A549 (cell line): ENCODE data around the gene ADD3. TPM values are rescaled to one million over a fixed set of nuclear protein-coding genes. Genes with fewer than 3 reads are reported as not detected.

Source experiments
- ATAC-seq, 2 experiments: fragments of 200-7000 bp in 1 of 2; fragments of >200 bp in 1 of 2; cut with Nextera tagmentation in 1 of 2; cut with Tn5 transposase in 1 of 2; 3 replicates each; pipeline versions ENCODE4 v1.8.0 to v1.9.1; 2018 to 2020; ENCODE audit warnings: mild to moderate bottlenecking in 1 of 2, moderate library complexity in 1 of 2
- CTCF ChIA-PET: fragments of 300-600 bp; sonication (Branson Sonifier 250); formaldehyde crosslinking; extraction: SDS; loops from one replicate; lab custom pipeline; 2021; ENCODE audit warnings: antibody characterized with exemption, inconsistent platforms; lab: Yijun Ruan, JAX
- POLR2A ChIA-PET: fragments of 350-600 bp; formaldehyde crosslinking; extraction: SDS; loops from one replicate; lab custom pipeline; 2021; ENCODE audit warnings: antibody characterized with exemption, inconsistent platforms; lab: Yijun Ruan, JAX
- DNase-seq, 2 experiments: peaks; one replicate each; pipeline versions ENCODE4 v3.0.0 to v3.0.0-alpha.2; 2011 to 2016; ENCODE audit warnings: low read depth in 1 of 2, low spot score in 1 of 2
- FAIRE-seq: peaks from 2 replicates; lab custom pipeline; 2011; peaks lifted over from hg19 to GRCh38; lab: Jason Lieb, UNC
- H3K27ac ChIP-seq, 2 experiments: fragments of >200 bp; sonication (Bioruptor Twin); formaldehyde crosslinking; 3 replicates each; pipeline ENCODE4 v1.5.1; 2016 to 2017
- H3K4me1 ChIP-seq: fragments of >200 bp; sonication (Bioruptor Twin); formaldehyde crosslinking; 3 replicates; pipeline ENCODE4 v1.6.1; 2016
- H3K4me2 ChIP-seq: fragments of >200 bp; sonication (Bioruptor Twin); formaldehyde crosslinking; 3 replicates; pipeline ENCODE4 v1.6.1; 2016
- H3K4me3 ChIP-seq: fragments of >200 bp; sonication (Bioruptor Twin); formaldehyde crosslinking; 3 replicates; pipeline ENCODE4 v1.5.1; 2016
- H3K9me3 ChIP-seq: fragments of >200 bp; sonication (Bioruptor Twin); formaldehyde crosslinking; 3 replicates; pipeline ENCODE4 v1.6.1; 2016
- ATOH8 ChIP-seq: fragments of 250-450 bp; sonication (Bioruptor Pico); IDR thresholded peaks from 2 replicates; pipeline ENCODE4 v1.5.0; 2020; ENCODE audit warnings: low read depth, mild to moderate bottlenecking, moderate library complexity
- BCL3 ChIP-seq: fragments of >200 bp; sonication (Bioruptor Twin); formaldehyde crosslinking; IDR thresholded peaks from 3 replicates; pipeline ENCODE4 v1.6.1; 2016
- BHLHE40 ChIP-seq: IDR thresholded peaks from 2 replicates; pipeline ENCODE4 v1.6.1; 2012; ENCODE audit warnings: low read depth, low read length, inconsistent platforms
- CBX2 ChIP-seq: fragments of 200-600 bp; sonication (generic); IDR thresholded peaks from 2 replicates; pipeline ENCODE4 v1.6.1; 2016; ENCODE audit warnings: low read depth, mild to moderate bottlenecking, borderline replicate concordance
- CBX8 ChIP-seq: fragments of 200-600 bp; sonication (generic); IDR thresholded peaks from 2 replicates; pipeline ENCODE4 v1.6.1; 2016
- CEBPB ChIP-seq, 2 experiments: fragments of >200 bp in 1 of 2; sonication (Bioruptor Twin) in 1 of 2; formaldehyde crosslinking in 1 of 2; IDR thresholded peaks; 2 replicates each; pipeline ENCODE4 v1.6.1; 2012 to 2016
- CTCF ChIP-seq: fragments of >200 bp; sonication (Bioruptor Twin); formaldehyde crosslinking; IDR thresholded peaks from 3 replicates; pipeline ENCODE4 v1.5.1; 2016
- FOSL2 ChIP-seq, 2 experiments: fragments of 450-650 bp in 1 of 2; fragments of >200 bp in 1 of 2; sonication (Bioruptor Twin) in 1 of 2; formaldehyde crosslinking; IDR thresholded peaks; 2 replicates each; pipeline versions ENCODE4 v1.5.0 to v1.6.1; 2016 to 2020; ENCODE audit warnings: mild to moderate bottlenecking in 1 of 2, moderate library complexity in 1 of 2
- FOXS1 ChIP-seq: fragments of 250-450 bp; sonication (Bioruptor Pico); IDR thresholded peaks from 2 replicates; pipeline ENCODE4 v1.5.0; 2020; ENCODE audit warnings: mild to moderate bottlenecking, moderate library complexity
- GATA3 ChIP-seq: IDR thresholded peaks from 2 replicates; pipeline ENCODE4 v1.6.1; 2012; ENCODE audit warnings: borderline replicate concordance
- HES2 ChIP-seq: fragments of >200 bp; sonication (Bioruptor Twin); formaldehyde crosslinking; IDR thresholded peaks from 2 replicates; pipeline ENCODE4 v1.6.1; 2016
- HEYL ChIP-seq: fragments of 250-450 bp; sonication (Bioruptor Pico); IDR thresholded peaks from 2 replicates; pipeline ENCODE4 v1.8.0; 2021; ENCODE audit warnings: mild to moderate bottlenecking, moderate library complexity
- JUN ChIP-seq, 2 experiments: fragments of >200 bp; sonication (Bioruptor Twin); formaldehyde crosslinking; IDR thresholded peaks; 2 replicates in 1 of 2; 3 replicates in 1 of 2; pipeline ENCODE4 v1.6.1; 2016 to 2017
- JUNB ChIP-seq: fragments of >200 bp; sonication (Bioruptor Twin); formaldehyde crosslinking; IDR thresholded peaks from 2 replicates; pipeline ENCODE4 v1.6.1; 2016
- MAX ChIP-seq: IDR thresholded peaks from 2 replicates; pipeline ENCODE4 v1.6.1; 2012
- NPAS2 ChIP-seq: fragments of 250-450 bp; sonication (Bioruptor Pico); IDR thresholded peaks from 2 replicates; pipeline ENCODE4 v1.8.0; 2022; ENCODE audit warnings: mild to moderate bottlenecking, moderate library complexity, borderline replicate concordance
- POLR2A ChIP-seq: IDR thresholded peaks from 2 replicates; pipeline ENCODE4 v1.6.1; 2012; ENCODE audit warnings: mild to moderate bottlenecking, low read length
- POLR2AphosphoS2 ChIP-seq: conservative IDR thresholded peaks from 2 replicates; pipeline ENCODE4 v1.6.1; 2012; ENCODE audit warnings: low read length, improper control_type of control experiment, inconsistent platforms
- RAD21 ChIP-seq, 2 experiments: fragments of >200 bp in 1 of 2; sonication (Bioruptor Twin) in 1 of 2; formaldehyde crosslinking in 1 of 2; IDR thresholded peaks in 1 of 2; conservative IDR thresholded peaks in 1 of 2; 2 replicates in 1 of 2; 3 replicates in 1 of 2; pipeline ENCODE4 v1.6.1; 2012 to 2018; ENCODE audit warnings: inconsistent platforms in 1 of 2
- RCOR1 ChIP-seq: fragments of 150-350 bp; IDR thresholded peaks from 2 replicates; pipeline ENCODE4 v1.6.1; 2014; ENCODE audit warnings: antibody characterized with exemption, low read length, low read depth
- REST ChIP-seq: fragments of 200-600 bp; sonication (generic); IDR thresholded peaks from 2 replicates; pipeline ENCODE4 v1.6.1; 2016; ENCODE audit warnings: antibody characterized with exemption, mild to moderate bottlenecking, moderate library complexity
- TFCP2L1 ChIP-seq: fragments of 250-450 bp; sonication (Bioruptor Pico); IDR thresholded peaks from 2 replicates; pipeline ENCODE4 v1.5.0; 2021; ENCODE audit warnings: mild to moderate bottlenecking
- USF2 ChIP-seq: fragments of 450-650 bp; IDR thresholded peaks from 2 replicates; pipeline ENCODE4 v1.6.1; 2014; ENCODE audit warnings: antibody characterized with exemption
- ZC3H11A ChIP-seq: fragments of 450-650 bp; IDR thresholded peaks from 2 replicates; pipeline ENCODE4 v1.6.1; 2014; ENCODE audit warnings: antibody characterized with exemption, mild to moderate bottlenecking
- ZFP36 ChIP-seq: fragments of 450-650 bp; IDR thresholded peaks from 2 replicates; pipeline ENCODE4 v1.6.1; 2014; ENCODE audit warnings: borderline replicate concordance; ENCODE audit not compliant: partially characterized antibody
- ZNF302 ChIP-seq: fragments of 250-450 bp; sonication (Bioruptor Pico); IDR thresholded peaks from 2 replicates; pipeline ENCODE4 v1.9.0; 2021; ENCODE audit warnings: inconsistent platforms, mild to moderate bottlenecking, moderate library complexity
- WGBS: methylation state at CpG from one replicate; pipeline ENCODE4 v1.1.6; 2017; ENCODE audit errors: missing lambda C conversion rate; 5-methylcytosine and 5-hydroxymethylcytosine counted together
- polyA plus RNA-seq, 4 experiments: library from polyadenylated mRNA; depleted of rRNA in 3 of 4; stranded (reverse); fragments of >200 nt; fragmentation: RNase III in 1 of 4; extraction: RNeasy Plus Mini Kit Qiagen cat#74134 plus additional on column Dnase treatment in 1 of 4; gene quantifications; 2 replicates in 3 of 4; 3 replicates in 1 of 4; pipeline ENCODE4 v1.2.3, GENCODE V29; 2011 to 2017

ADD3 gene
- polyA plus RNA-seq, 2 of the 4 experiments (the other 2 are of a cell fraction), result 9.8 to 48.2 TPM

- no peak for TF ChIP-seq NPAS2 (CRISPR knock-in tag)
- TF ChIP-seq FOXS1 (CRISPR knock-in tag), result no peak
- no peak for TF ChIP-seq POLR2AphosphoS2
- TF ChIP-seq ATOH8 (CRISPR knock-in tag), result no peak
Measured at GRCh38 chr10:110051487-110051886, 43.7 kb downstream of the ADD3 start (continued).

- Histone ChIP-seq H3K4me2 (no peak overlapping the region), H3K4me3 (no peak overlapping the region), H3K4me1 (no peaks in the 10 kb centered on the region), H3K27ac (no peak overlapping the region), H3K9me3 (peaks cover 5% of the 10 kb centered on the region; the same call in 1 of the 3 replicates)
- TF ChIP-seq GATA3 (no peak), RAD21 (conservative IDR thresholded peaks at IDR 0.05 in 1 of 2, IDR thresholded peaks at IDR 0.05 in 1 of 2) (no peak), CBX2 (no peak), BHLHE40 (no peak), JUN (IDR thresholded peaks at IDR 0.05) (no peak), BCL3 (no peak), CEBPB (IDR thresholded peaks at IDR 0.05) (no peak), NPAS2 (CRISPR knock-in tag) (no peak), RCOR1 (no peak), HEYL (CRISPR knock-in tag) (no peak), CTCF (no peak), CBX8 (no peak), ZFP36 (no peak), HES2 (no peak), TFCP2L1 (no peak), ZNF302 (no peak), USF2 (no peak)
- FAIRE-seq (peak; percentile 36), ATAC-seq (no peak), DNase-seq (no peak)
- CTCF ChIA-PET, result no interaction called here
- POLR2A ChIA-PET, result no interaction called here
Measured at GRCh38 chr10:110052916-110053315, 45.1 kb downstream of the ADD3 start.

- no peak for DNase-seq
- POLR2A ChIA-PET, result no interaction called here
- TF ChIP-seq ATOH8 (CRISPR knock-in tag) (no peak), FOSL2 (IDR thresholded peaks at IDR 0.05) (no peak), FOSL2 (CRISPR knock-in tag; IDR thresholded peaks at IDR 0.05) (no peak), POLR2A (no peak), CBX2 (no peak), MAX (no peak), JUNB (no peak), REST (no peak), CBX8 (no peak), ZC3H11A (no peak)
Measured at GRCh38 chr10:110056822-110057221, 49.0 kb downstream of the ADD3 start.

More at GRCh38 chr10:110056822-110057221, 49.0 kb downstream of the ADD3 start:
- 71% methylated on average over 2 of the region's 2 CpGs for WGBS
- no peaks in the 10 kb centered on the region for H3K9me3 ChIP-seq
- H3K4me3 ChIP-seq, result no peak overlapping the region
- no peak for FAIRE-seq
- CTCF ChIA-PET, result interaction anchor here (1.2 kb wide), 1 partner anchor 21 kb away, joined by 3 read pairs; no protein-coding TSS in a partner anchor
- no peaks in the 10 kb centered on the region for H3K4me1 ChIP-seq
- no peak overlapping the region for H3K27ac ChIP-seq
- H3K4me2 ChIP-seq, result no peak overlapping the region
- no peak for ATAC-seq
